ENCODE results near the gene DHRS9.

DHRS9 gene

GRCh38 chr2:169065422-169065821 is 3.9 kb upstream of the DHRS9 start:
- no peak for DNase-seq (ENCODE audit: low read depth in 2 of 3, low spot score in 2 of 3)

GRCh38 chr2:169065864-169066517 is 3.4 kb upstream of the DHRS9 start:
- DNase-seq (ENCODE audit: low read depth in 2 of 3, low spot score in 2 of 3): no peak

GRCh38 chr2:169066897-169067296 is 2.5 kb upstream of the DHRS9 start:
- DNase-seq (ENCODE audit: low read depth in 2 of 3, low spot score in 2 of 3): no peak

DNA sequence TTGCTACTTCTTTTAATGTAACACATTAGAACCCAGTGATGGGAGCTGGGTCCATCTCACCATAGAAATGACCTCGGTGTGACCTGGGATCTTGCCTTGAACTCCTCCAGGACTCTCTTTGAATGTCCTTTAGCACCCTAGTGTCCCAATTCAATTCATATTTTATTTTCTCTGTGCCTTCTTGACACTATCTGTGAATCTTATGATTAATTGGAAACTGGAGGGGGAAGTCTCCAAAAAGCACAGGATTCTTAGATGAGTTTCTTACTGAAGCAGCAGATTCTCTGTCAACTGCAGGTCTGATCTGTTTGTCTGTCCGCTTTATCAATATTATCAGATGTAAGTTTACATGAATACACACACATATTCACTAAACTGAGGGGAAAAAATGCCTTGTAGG is 470 bp downstream of the DHRS9 start:
- no peak for DNase-seq (ENCODE audit: low read depth in 2 of 3, low spot score in 2 of 3)

DNA sequence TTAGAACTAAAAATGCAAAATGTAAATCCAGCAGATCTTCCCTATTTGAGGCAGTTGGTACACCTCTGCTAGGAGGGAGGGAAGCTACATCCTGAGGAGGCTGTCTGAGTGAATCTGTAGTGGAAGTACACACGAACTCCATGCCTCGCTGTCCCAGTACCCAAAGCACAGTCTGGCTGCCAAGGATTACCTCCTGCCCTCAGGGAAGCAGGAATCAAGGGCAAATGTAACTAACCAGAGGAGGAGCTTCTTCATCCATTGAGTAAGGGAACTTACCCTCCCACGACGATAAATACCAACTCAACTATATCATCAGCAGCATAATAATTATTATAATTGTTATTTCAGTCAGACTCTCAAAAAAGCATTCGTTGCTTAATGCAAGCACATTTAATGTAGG is 2.1 kb downstream of the DHRS9 start:
- no peak for DNase-seq (ENCODE audit: low read depth in 2 of 3, low spot score in 2 of 3)

GRCh38 chr2:169072163-169072925 is 3.0 kb downstream of the DHRS9 start:
- no peak for DNase-seq (ENCODE audit: low read depth in 2 of 3, low spot score in 2 of 3)

GRCh38 chr2:169073211-169073962 is 4.0 kb downstream of the DHRS9 start:
- DNase-seq (ENCODE audit: low read depth in 2 of 3, low spot score in 2 of 3): no peak

GRCh38 chr2:169073963-169074751 is 4.8 kb downstream of the DHRS9 start:
- DNase-seq (ENCODE audit: low read depth in 2 of 3, low spot score in 2 of 3): no peak

GRCh38 chr2:169077674-169078240 is 8.4 kb downstream of the DHRS9 start:
- no peak for DNase-seq (ENCODE audit: low read depth in 2 of 3, low spot score in 2 of 3)

GRCh38 chr2:169080250-169081069 is 11.1 kb downstream of the DHRS9 start:
- DNase-seq (ENCODE audit: low read depth in 2 of 3, low spot score in 2 of 3): no peak

DNA sequence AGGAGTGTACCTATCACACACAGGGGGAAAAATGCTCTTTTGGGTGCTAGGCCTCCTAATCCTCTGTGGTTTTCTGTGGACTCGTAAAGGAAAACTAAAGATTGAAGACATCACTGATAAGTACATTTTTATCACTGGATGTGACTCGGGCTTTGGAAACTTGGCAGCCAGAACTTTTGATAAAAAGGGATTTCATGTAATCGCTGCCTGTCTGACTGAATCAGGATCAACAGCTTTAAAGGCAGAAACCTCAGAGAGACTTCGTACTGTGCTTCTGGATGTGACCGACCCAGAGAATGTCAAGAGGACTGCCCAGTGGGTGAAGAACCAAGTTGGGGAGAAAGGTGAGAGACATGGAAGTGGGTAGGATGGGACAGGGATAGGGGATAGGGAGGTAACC is 12.2 kb downstream of the DHRS9 start:
- DNase-seq (ENCODE audit: low read depth in 2 of 3, low spot score in 2 of 3): no peak

- no peak for DNase-seq (ENCODE audit: low read depth in 2 of 3, low spot score in 2 of 3)
These were observed 13.6 kb downstream of the DHRS9 start for GRCh38 chr2:169082995-169083394.

GRCh38 chr2:169086893-169087467 is 17.6 kb downstream of the DHRS9 start:
- DNase-seq (ENCODE audit: low read depth in 2 of 3, low spot score in 2 of 3): no peak

- DNase-seq (ENCODE audit: low read depth in 2 of 3, low spot score in 2 of 3): no peak
These were observed 18.5 kb downstream of the DHRS9 start for GRCh38 chr2:169087757-169088379.

DNA sequence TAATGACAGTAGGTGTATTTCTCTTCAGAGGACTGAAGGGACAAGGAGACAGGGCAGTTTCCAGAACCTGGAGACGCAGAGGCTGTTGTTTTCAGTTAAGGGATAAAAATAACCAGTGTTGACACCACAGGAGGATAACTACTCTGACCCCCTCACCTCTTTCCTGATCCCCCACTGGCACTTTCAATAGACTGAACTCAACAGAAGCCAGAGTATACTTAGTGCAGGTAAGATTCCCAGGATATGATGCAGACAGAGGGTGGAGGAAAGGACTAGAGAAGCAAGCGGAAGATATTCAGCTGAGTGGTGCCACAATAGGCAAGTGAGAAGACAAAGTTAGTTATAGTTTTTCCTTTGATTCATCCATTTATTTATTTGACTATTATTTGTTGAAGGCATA is 19.8 kb downstream of the DHRS9 start:
- DNase-seq (ENCODE audit: low read depth in 2 of 3, low spot score in 2 of 3): no peak

- DNase-seq (ENCODE audit: low read depth in 2 of 3, low spot score in 2 of 3): no peak
These were observed 20.9 kb downstream of the DHRS9 start for GRCh38 chr2:169090133-169090820.

DNA sequence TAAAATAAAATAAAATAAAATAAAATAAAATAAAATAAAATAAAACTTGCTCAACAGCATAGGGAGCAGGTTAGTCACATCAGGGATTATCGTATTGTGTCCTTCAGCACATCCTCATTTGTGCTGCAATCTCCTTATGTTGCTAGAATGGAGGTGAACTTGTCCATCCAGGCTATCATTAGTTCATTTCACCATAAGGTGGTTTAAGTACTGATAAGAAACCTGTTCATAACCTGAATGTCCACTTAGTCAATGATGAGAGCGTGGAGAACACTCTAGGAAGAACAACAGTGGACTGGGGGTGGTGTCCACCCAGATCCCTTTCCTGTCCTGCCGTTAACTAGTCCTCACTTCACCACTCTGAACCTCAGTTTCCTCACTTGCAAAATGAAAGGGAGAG is 21.9 kb downstream of the DHRS9 start:
- DNase-seq (ENCODE audit: low read depth in 2 of 3, low spot score in 2 of 3): no peak

DNA sequence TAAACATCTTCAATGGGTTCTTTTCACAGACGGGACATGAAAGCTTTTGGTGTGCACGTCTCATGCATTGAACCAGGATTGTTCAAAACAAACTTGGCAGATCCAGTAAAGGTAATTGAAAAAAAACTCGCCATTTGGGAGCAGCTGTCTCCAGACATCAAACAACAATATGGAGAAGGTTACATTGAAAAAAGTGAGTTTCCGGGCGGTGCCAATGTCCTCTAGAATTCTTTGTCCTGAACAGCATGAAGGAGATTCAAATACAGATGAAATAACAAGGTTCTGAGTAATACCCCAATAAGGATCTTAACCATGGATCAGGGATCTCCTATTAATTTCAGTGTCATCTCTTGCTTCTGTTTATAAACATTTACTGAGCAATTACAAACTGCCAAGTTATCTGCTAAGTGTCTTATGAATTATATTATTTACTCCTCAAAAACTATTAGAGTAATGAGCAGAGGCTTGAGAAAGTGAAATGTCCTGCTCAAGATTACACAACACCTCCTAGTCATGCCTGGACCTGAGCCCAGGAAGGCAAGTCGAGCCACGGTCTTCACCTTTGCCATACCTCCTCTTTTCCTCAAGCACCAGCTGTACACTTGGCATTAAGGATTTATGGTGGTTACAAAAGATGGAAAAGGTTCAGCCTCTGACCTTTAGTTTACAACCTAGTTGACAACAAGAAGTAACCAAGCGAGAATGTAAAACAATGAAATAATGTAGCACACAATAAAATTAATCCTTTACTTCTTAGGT is 22.6 kb downstream of the DHRS9 start:
- DNase-seq (ENCODE audit: low read depth in 2 of 3, low spot score in 2 of 3): no peak

Data from activated CD8-positive, alpha-beta memory T cell treated with anti-CD3 and anti-CD28 coated beads for 48 hours (primary cell).